ENCODE measurements around the gene RABGAP1L.

DNA sequence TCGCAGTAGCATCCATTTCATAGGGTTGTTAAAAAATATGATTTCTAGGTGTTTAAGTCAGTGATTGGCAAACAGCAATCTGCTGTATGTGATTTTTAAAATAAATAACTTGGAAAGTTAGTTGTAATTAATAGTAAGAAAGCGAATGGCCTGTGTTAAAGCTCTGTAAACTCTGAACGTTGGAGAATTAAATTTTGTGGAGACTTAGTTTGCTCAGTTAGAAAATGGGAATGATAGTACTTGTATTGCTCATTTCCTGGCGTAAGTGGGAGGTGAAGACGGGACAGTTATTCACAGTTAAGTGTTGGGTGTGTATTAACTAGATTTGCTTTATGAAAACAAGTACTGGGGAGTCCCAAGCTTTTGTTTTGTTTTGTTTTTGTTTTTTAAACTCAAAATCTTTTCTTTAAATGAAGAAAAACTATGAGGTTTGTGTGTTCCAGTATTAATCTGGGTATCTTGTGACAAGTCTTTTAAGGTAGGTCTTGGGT lies 841.4 kb downstream of the RABGAP1L start:
- TF ChIP-seq CTCF (conservative IDR thresholded peaks at IDR 0.05) (no peak), ZFX (IDR thresholded peaks at IDR 0.05) (no peak)

Measured in C4-2B (cell line).